GM23338 (cell line): ENCODE measurements around the gene CBX6.

ENCODE experiments used
- CREB1 ChIP-seq: fragments of 250-450 bp; sonication (Bioruptor Pico); IDR thresholded peaks from 2 replicates; pipeline ENCODE4 v1.5.0; 2020; ENCODE audit warnings: low read depth, mild to moderate bottlenecking, moderate library complexity
- EZH2 ChIP-seq: fragments of 200-600 bp; sonication (generic); IDR thresholded peaks from one replicate; pipeline ENCODE4 v1.8.0; 2017; ENCODE audit warnings: antibody characterized with exemption, mild to moderate bottlenecking, low read depth; ENCODE audit not compliant: unreplicated experiment
- EZH2phosphoT487 ChIP-seq: fragments of 200-600 bp; sonication (generic); IDR thresholded peaks from one replicate; pipeline ENCODE4 v1.8.1; 2018; ENCODE audit warnings: antibody characterized with exemption; ENCODE audit not compliant: unreplicated experiment
- NANOG ChIP-seq: IDR thresholded peaks from 2 replicates; pipeline ENCODE4 v1.6.1; 2016; ENCODE audit warnings: antibody characterized with exemption, borderline replicate concordance
- POLR2AphosphoS5 ChIP-seq: IDR thresholded peaks from 2 replicates; pipeline ENCODE4 v1.6.1; 2016; ENCODE audit warnings: antibody characterized with exemption, low read depth
- STAT1 ChIP-seq: IDR thresholded peaks from one replicate; pipeline ENCODE4 v1.6.1; 2016; ENCODE audit warnings: antibody characterized with exemption; ENCODE audit not compliant: unreplicated experiment
- TF ChIP-seq, protein P1 (sequence below), 2 experiments: fragments of 200-600 bp in 1 of 2; sonication (generic) in 1 of 2; conservative IDR thresholded peaks; 2 replicates each; pipeline versions ENCODE4 v1.5.1 to v1.6.1; 2016 to 2017; ENCODE audit warnings: antibody characterized with exemption in 2 of 2, low read depth in 2 of 2, mild to moderate bottlenecking in 2 of 2, moderate library complexity in 1 of 2
- TF ChIP-seq, protein P2 (sequence below): IDR thresholded peaks from one replicate; pipeline ENCODE4 v1.6.1; 2018; ENCODE audit warnings: antibody characterized with exemption; ENCODE audit not compliant: unreplicated experiment

DNA sequence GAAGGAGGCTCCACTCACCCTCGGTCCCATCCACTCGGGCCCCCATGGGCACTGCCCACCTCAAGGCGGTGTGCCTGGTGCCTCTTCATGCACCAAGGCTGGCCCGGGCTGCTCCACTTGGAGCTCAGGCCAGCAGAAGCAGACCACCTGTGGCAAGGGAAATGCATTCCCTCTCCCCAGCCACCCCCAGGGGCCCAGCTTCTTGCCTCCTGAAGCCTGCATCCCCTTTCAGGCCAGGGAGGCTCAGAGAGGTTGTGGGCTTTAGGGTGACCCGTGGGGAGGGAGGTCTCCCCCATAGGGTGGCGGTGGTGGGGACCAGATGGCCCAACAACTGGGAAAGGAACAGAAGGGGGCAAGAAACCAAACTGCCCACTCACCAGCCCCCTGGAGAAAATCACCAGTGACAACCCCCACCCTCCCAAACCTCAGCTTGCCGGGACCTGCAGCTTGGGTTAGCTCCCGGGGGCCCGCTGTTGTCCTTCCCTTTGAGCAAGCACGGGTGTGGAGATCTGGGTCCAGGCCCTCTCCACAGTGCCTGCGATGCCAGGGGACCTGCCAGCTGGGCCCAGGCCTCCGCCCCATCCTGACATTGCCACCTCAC lies 8.4 kb downstream of the CBX6 start:
- TF ChIP-seq, protein P1, sequence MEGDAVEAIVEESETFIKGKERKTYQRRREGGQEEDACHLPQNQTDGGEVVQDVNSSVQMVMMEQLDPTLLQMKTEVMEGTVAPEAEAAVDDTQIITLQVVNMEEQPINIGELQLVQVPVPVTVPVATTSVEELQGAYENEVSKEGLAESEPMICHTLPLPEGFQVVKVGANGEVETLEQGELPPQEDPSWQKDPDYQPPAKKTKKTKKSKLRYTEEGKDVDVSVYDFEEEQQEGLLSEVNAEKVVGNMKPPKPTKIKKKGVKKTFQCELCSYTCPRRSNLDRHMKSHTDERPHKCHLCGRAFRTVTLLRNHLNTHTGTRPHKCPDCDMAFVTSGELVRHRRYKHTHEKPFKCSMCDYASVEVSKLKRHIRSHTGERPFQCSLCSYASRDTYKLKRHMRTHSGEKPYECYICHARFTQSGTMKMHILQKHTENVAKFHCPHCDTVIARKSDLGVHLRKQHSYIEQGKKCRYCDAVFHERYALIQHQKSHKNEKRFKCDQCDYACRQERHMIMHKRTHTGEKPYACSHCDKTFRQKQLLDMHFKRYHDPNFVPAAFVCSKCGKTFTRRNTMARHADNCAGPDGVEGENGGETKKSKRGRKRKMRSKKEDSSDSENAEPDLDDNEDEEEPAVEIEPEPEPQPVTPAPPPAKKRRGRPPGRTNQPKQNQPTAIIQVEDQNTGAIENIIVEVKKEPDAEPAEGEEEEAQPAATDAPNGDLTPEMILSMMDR (conservative IDR thresholded peaks at IDR 0.05; ENCODE audit: low read depth in 2 of 2), result no peak
- peak; percentile 3; the same call in 1 of the 2 replicates for TF ChIP-seq POLR2AphosphoS5
- TF ChIP-seq EZH2phosphoT487, result no peak
- TF ChIP-seq EZH2, result no peak
- no peak for TF ChIP-seq CREB1
- TF ChIP-seq, protein P2, sequence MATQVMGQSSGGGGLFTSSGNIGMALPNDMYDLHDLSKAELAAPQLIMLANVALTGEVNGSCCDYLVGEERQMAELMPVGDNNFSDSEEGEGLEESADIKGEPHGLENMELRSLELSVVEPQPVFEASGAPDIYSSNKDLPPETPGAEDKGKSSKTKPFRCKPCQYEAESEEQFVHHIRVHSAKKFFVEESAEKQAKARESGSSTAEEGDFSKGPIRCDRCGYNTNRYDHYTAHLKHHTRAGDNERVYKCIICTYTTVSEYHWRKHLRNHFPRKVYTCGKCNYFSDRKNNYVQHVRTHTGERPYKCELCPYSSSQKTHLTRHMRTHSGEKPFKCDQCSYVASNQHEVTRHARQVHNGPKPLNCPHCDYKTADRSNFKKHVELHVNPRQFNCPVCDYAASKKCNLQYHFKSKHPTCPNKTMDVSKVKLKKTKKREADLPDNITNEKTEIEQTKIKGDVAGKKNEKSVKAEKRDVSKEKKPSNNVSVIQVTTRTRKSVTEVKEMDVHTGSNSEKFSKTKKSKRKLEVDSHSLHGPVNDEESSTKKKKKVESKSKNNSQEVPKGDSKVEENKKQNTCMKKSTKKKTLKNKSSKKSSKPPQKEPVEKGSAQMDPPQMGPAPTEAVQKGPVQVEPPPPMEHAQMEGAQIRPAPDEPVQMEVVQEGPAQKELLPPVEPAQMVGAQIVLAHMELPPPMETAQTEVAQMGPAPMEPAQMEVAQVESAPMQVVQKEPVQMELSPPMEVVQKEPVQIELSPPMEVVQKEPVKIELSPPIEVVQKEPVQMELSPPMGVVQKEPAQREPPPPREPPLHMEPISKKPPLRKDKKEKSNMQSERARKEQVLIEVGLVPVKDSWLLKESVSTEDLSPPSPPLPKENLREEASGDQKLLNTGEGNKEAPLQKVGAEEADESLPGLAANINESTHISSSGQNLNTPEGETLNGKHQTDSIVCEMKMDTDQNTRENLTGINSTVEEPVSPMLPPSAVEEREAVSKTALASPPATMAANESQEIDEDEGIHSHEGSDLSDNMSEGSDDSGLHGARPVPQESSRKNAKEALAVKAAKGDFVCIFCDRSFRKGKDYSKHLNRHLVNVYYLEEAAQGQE, result no peak
- TF ChIP-seq NANOG, result no peak
- no peak for TF ChIP-seq STAT1
